Activated CD4-positive, alpha-beta T cell treated with anti-CD3 and anti-CD28 coated beads for 4 hours (primary cell): Measurements from ENCODE around the gene HMGN3.

Experiments
- DNase-seq, 2 donors: peaks; one replicate each; pipeline ENCODE4 v3.0.0-alpha.2; 2020

Gene HMGN3

GRCh38 chr6:79173378-79173777 lies 61.1 kb downstream of the HMGN3 start:
- no peak for DNase-seq

GRCh38 chr6:79170959-79171358 lies 63.5 kb downstream of the HMGN3 start:
- no peak for DNase-seq

GRCh38 chr6:79170431-79170830 lies 64.1 kb downstream of the HMGN3 start:
- DNase-seq: no peak

GRCh38 chr6:79168695-79168980 lies 65.8 kb downstream of the HMGN3 start:
- no peak for DNase-seq

GRCh38 chr6:79167931-79168694 lies 66.4 kb downstream of the HMGN3 start:
- DNase-seq: no peak

- DNase-seq: no peak
Observed at GRCh38 chr6:79159846-79160245, 74.6 kb downstream of the HMGN3 start.

GRCh38 chr6:79158856-79159516 lies 75.5 kb downstream of the HMGN3 start:
- no peak for DNase-seq

- DNase-seq: no peak
Observed at GRCh38 chr6:79157961-79158644, 76.4 kb downstream of the HMGN3 start.

- DNase-seq: no peak
Observed at GRCh38 chr6:79152269-79152737, 82.2 kb downstream of the HMGN3 start.
